Measurements from ENCODE around the gene ZSWIM2. TPM values are rescaled to one million over a fixed set of nuclear protein-coding genes. Genes with fewer than 3 reads are reported as not detected.

The ZSWIM2 gene
- total RNA-seq, 1 donor: 0.18 TPM

Other genes with a start within 250 kb of the ZSWIM2 start
- gene FAM171B, start 155.1 kb downstream of the ZSWIM2 start, total RNA-seq (ENCODE audit: low replicate concordance): 24.9 and 32.4 TPM in 2 replicates